Cortex of kidney (tissue), 1 donor: ENCODE measurements around the gene GALNT13.

Experiments used
- DNase-seq: peaks from one replicate; lab custom pipeline; 2025; lab: John Stamatoyannopoulos, UW

GALNT13 gene

DNA sequence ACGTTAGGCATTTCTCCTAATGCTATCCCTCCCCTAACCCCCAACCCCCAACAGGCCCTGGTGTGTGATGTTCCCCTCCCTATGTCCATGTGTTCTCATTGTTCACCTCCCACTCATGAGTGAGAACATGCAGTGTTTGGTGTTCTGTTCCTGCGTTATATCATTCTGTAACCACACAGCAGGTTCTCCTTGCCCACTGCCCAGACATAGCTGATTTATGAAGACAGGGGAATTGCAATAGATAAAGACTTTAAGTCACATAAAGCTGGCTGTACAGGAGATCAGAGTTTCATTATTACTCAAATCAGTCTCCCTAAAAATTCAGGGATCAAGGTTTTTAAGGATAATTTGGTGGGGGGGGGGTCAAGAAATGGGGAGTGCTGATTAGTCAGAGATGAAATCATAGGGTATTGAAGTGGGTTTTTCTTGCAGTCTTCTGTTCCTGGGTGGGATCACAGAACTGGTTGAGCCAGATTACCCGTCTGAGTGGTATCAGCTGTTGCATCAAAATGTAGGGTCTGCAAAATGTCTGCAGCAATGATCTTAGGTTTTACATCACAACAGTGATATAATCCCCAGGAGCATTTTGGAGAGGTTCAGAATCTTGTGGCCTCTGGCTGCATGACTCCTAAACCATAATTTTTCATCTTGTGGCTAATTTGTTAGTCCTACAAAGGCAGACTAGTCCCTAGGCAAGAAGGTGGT lies 434.7 kb downstream of the GALNT13 start:
- no peak for DNase-seq

DNA sequence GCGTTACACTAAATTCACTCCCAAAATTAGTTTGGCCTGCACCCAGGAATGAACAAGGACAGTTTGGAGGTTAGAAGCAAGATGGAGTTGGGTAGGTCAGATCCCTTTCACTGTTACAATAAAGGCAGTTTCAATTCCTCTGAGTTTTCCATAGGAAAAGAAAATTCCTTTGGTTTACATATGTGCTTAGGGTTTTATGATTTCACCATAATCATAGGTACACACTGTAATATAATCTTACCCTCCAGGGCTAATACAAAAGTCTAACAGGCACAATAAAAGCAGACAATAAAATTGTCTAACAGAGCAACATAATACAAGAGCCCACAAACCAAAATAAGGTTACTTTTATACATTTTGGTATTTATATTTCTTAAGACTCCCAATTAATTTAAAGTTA lies 435.3 kb downstream of the GALNT13 start:
- no peak for DNase-seq

DNA sequence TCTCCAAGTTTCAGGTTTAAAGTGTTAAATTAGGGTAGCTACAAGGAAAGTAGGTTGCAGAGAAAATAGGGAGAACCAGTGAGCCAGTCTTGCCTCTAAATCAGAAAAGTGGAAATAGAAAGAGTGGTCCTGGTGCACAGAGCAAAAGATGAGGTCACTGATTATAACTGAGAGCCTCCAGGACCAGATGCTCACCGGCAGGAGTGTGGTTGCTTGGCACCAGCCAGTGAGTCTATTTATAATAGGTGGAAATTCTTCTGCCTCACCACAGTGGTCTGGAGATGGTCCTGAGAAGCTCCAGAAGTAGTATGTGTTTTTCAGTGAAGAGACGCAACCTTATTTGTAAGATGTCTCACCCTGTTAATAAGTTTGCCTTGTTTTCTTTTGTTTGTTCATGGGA lies 452.9 kb downstream of the GALNT13 start:
- DNase-seq = no peak

DNA sequence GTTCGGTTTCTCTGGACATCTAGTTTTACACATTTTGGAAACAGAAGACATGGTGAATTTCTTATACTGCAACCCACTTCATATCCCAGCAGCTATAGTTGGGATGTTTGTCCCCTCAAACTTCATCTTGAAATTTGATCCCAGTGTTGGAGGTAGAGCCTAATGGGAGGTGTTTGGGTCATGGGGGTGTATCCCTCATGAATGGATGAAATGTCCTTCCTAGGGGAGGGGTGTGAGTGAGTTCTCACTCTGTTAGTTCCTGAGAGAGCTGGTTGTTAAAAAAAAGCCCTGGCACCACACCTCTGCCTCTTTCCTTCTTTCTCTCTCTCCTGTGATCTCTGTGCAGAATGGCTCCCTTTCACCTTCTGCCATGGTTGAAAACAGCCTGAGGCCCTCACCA lies 457.8 kb downstream of the GALNT13 start:
- no peak for DNase-seq

DNA sequence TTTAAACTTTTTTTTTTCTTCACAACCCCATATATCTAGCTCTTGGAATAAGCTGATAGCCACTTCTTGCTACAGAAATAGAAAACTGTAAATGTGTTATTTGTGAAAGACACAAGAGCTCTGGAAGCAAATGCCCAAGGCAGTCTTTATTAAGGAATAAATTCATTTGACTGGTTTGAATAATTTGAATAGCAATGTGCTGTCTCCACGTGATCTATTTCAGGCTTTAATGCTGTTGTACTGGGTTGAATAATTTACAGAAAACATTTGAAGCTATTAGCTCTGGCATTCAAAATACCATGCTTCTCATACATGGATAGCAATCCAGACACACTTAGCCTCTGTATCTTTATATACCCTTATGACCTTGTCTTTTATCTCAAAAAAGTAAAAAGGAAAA lies 460.1 kb downstream of the GALNT13 start:
- DNase-seq = no peak

DNA sequence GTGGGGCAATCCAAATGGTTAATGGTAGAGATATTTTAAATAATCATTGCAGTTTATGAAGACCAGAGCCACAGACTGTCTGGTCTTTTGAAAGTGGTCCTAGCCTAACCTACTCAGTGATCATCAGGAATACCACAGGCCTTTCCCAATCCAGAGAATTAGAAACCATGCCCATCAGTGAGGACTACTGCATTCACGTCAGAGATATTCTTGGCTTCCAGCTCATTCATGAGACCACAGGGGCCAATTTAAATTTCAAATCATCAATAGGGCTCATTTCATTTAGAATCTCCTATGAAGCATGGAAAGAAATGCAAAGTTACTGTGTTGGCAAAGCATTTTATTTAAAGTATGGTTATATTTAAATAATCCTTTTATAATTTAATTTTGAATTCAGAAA lies 464.5 kb downstream of the GALNT13 start:
- no peak for DNase-seq

DNA sequence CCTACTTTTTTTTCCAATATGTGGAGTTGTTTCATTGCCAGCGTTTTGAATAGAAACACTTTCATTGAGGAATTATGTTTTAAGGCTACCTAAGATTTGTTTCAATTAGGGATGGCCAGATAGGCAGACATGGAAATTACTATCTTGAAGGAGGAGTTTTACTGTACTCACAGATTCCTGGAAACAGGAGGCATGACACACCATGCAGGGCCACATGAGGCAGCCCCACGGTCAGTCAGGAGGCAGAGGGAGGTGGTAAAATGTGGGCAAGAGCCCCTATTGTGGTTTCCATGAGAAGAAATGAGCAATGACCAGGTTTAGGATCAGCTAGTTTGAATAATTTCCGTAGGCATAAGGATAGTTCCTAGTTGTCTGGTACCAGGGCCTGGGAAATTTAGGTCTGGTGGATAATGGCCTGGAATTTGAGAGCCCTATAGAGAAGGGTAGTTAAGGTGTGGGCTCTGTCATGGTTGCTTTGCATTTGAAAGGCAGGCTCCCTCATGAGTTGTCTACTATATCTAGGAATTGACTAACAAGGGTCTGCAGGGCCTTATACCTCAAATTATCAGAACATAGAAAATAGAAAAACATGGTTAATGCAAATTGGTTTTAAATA lies 466.7 kb downstream of the GALNT13 start:
- DNase-seq = no peak

DNA sequence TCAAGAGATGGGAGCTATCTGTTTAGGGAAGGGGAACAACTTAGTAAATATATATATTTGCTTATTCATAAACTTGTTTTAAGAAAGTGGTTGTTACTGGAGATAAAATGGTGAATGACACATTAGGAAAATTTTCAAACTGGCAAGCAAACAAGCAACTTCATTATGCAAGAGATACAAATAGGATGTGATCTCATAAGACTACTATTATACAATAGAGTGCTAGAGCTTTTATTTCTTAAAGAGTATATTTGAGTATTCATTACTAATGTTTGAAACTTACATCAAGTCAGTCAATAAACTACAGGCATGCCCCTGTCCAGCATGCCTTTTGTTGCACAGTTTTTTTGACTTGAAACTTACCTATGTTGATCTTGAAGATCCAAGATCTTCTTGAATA lies 471.6 kb downstream of the GALNT13 start:
- no peak for DNase-seq

DNA sequence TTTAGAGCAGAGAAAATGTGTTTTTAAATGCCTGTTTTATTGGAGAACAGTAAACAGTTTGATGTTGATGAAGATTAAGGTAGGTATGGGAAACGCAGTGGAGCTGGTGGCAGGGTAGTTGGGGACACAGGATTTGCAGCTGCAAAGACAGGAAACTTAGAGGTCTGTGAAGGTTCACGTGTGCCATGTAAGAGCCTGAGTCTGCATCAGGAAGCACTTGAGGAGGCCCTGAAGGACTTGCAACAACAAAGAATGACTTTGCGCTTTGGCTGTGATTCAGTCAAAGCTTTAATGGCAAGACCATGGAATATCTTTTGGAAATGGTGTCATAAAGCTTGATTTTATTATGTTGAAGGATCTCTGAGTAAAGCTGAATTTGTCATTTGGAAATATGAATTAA lies 479.2 kb downstream of the GALNT13 start:
- no peak for DNase-seq

DNA sequence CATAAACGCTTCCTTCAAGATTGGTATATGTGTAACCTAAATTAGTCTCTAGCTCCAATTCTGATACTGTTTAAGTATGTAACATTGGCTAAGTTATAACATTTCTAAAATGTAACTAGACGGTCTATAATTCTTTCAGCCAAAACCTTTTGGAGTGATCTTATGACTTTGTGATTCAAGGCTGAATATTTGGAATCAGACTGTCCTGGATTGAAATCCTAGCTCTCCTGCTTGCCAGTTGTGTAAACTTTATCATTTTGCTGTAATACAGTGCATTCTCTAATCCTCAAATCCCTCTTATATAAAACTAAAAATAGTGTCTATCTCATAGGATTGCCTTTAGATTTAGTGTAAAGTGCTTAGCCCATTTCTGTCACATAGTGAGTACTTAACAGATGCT lies 489.6 kb downstream of the GALNT13 start:
- DNase-seq = no peak

DNA sequence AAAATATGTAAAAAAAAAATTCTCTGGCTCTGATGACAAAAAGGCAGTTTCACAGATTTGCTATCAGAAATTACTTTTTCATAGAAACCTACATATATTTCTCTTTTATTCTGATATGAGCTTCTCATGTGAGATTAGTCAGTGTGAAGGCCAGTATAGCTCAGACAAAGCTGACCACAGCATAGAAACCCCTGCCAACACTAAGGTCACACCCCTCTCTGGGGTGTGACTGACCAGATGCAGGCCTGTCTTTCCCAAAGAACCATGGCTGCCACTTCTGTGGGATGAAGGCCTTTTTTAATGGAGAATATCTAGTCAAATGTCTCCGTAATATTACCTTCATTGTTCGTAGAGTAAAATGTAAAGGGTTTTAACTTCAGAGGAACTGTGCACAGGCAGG lies 496.4 kb downstream of the GALNT13 start:
- DNase-seq = no peak

DNA sequence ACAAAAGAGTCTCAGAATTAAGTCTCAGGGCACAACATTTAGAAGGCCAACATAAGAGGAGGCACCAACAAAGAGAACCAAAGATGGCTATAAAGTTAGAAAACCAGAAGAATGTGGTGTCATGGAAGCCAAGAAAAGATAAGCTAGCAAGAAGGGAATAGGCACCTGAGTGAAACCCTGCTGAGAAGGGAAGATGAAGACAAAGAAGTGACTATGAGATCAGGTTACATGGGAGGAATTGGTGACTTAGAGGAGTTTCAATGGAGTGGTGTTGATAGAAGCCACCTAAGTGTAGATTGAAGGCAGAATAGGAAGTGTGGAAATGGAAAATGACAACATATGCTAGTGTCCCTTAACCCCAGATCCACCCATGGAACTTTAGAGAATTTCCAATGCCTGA lies 499.2 kb downstream of the GALNT13 start:
- no peak for DNase-seq

DNA sequence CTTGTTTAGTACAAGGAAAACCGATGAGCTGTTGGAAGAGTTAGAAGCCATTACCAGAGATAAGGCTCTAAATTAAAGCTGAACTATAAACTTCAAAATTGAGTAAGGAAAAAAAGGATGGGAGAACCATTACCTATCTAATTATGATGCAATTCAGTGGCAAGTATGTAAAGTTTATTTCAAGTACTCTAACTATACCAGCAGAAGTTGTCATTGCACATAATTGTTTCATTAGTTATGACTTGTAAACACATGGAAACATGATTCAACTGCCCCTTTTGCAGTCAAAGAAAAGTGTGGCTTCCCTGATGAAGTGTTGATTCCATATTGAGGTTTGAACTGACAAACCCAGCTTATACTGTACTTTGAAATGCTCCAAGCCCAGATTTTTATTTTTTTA lies 502.7 kb downstream of the GALNT13 start:
- DNase-seq = no peak

DNA sequence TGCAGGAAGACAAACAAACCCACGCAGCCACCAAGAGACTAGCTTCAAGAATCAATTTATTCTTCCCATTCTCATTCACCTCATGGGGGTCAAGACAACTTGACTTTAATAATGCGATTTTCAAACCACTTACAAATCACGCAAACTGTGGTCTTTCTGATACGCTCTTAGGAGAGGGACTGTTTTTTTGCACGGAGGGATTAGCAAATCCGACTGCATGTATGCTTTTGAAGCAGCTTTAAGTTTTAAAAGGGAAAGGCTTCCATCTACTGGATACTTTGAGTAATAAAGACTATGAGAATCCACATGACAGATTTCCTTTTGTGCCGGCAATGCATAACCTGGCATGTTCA lies 503.8 kb downstream of the GALNT13 start:
- no peak for DNase-seq

DNA sequence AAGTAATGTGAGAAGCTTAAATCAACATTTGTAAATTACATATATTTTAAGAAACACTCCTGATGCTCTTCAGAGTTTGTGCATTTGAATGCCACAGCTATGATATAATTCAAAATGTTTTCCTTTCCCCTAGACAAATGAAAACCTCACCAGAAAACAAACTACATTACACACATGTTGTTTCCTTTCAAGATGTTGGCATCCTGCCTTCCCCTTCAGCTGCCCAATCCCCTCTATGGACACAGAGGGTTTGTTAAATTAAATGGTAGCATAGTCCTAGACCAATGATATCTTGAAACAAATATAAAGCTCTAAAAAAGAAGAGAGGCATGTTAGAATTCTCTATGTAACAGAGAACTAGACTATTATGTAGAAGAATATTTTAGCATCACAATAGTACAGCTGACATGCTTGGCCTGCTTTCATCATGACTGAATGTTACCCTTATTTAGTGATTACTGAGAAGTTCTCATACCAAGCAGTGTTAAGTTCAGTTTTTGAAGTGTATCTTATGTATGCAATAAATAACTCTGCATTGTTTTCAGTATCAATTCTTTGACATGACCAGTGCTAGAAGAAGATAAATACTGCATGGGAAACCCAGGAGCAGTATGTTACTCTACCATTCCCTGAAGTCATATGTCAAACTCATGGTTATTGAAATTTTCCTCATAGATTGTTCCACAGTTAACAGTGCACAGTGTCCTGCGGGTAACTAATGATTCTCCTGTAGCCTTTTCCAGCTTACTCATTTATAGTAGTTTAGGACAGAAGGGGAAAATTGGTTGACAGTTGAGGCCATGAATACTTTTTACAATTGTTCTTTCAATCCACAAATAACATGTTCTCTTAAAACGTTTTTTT lies 510.4 kb downstream of the GALNT13 start:
- no peak for DNase-seq

DNA sequence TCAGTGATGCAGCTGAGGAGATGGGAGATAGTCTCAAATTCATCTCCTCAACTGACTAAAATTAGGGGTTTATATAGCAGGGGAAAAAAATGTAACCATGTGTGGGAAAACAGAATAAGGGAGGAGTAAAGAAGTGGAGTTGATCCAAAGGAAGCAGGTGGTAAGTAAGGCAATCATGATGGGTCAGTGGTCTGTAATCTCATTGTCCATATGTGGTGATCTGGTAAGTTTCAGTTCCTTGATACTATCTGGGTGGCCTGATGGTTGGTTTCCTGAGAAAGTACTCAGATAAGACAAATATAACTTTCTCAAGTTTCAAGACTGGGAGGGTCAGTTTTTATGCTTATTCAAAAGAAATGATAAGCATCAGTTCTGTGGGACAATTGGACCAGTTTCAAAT lies 514.5 kb downstream of the GALNT13 start:
- DNase-seq = no peak

DNA sequence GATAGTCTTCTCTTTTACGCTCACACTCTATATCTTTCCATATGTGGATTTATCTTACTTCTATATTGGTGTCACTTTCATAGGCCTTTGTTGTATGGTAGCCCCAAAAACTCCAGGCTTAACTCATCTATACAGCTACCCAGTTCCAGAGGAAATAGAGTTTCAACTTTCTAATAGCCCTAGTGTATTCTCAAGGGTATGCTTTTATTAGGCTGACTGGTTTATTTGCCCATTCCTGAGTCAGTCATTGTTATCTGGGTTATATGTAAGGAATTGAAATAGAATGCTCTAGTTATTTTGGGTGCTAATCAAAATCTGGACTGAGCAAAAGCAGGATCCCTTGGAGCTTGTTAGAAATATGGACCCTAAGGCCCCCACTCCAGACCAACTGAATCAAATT lies 519.3 kb downstream of the GALNT13 start:
- DNase-seq = no peak

DNA sequence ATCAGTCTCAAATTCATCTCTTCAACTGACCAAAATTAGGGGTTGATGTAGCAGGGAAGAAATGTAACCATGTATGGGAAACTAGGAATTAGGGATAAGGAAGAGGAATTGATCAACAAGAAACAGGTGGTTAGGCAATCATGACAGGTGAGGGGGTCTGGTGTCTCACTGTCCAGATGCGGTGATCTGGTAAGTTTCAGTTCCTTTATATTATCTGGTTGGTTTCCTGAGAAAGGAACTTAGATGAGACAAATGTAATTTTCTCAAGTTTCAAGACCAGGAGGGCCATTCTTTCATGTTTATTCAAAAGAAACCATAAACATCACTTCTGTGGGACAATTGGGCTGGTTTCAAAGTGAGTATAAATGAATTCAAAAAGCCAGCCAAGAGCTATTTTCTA lies 520.5 kb downstream of the GALNT13 start:
- DNase-seq = no peak

DNA sequence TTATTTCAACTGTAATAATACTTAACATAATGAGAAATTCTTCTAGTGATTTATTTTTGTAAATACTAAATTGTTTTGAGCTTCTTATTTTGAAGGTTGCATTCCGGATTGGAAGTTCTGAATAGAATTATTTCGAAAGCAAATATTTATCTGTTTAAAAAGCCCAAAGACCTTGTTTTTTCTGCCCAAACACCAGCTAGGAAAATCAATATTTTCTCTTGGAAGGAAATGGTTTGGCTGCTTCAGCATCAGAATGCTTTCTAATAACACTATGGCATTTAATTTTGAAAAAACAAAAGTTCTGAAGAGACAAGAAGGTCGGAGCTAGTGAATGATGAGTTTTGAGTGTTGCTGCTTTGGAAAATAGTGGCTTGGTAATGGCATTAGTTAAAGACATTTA lies 522.9 kb downstream of the GALNT13 start:
- no peak for DNase-seq

DNA sequence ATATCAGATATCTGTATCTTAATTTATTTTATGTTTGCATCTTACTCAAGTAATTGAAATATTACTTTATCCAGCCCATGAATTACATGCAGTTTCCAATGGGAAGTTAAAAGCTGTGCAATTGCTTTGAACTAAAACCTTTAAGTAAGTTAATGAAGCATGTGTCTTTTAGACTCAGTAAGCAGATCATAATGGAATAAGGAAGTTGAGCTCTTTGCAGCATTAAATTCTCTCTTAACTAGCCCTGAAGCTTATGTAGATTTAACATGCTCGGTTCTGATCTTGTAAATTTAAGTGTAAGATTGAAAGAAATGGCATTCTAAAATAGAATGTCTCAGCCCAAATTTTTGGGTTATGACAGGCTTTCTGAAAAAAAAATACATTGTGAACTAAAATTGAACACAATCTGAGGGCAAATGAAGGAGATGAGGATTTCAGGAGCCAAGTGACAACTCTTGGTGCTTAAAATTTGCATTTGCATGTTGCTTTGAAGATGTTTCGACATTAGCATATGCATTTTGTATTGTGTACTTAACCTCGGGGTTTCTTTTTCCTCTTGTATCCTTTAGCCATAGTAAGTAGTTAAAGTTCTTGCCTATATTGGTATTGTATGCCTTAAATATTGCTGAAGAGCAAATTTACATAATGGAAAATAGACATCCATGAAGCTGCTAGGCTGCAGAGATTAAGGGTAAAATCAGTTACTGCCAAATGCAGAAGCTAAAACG lies 529.0 kb downstream of the GALNT13 start:
- no peak for DNase-seq

DNA sequence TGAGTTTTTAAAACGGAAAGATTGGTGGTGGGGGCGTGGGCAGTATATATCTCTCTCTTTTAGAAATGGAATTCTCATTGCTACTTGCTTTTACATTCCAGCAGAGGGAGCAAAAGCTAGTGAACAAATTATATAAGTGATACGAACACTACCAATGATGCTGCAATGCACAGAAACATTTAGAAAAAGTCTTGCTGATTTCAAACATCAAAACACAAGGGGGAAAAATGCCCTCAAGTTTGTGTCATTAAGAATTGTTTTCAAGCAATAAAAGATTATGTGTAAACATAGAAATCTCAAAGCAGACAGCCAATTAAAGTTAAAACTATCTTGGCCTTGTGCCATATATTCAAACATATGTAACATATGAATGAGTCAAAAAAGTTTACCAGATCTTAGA lies 530.5 kb downstream of the GALNT13 start:
- DNase-seq = no peak

DNA sequence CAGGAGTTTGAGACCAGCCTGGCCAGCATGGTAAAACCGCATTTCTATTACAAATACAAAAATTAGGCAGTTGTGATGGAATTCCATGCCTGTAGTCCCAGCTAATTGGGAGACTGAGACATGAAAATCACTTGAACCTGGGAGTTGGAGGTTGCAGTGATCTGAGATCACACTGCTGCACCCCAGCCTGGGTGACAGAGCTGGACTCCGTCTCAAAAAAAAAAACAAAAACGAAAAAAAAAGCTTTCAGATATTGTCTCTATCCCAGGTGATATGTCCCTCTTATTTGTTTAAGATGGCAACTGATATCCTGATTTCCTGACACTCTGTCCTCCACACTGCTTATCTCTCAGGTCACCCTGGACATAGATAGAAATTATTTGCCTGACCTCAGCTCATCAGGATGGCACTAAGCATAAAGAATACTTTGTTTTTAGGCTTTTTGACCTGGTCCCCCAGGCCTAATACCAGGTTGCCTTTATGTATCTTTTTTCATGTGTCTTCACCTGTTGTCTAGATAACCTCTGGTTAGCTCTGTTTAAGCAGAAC lies 531.6 kb downstream of the GALNT13 start:
- no peak for DNase-seq
